Fibroblast of lung (primary cell): ENCODE measurements around the gene PTPRH. TPM values are rescaled to one million over a fixed set of nuclear protein-coding genes. Genes with fewer than 3 reads are reported as not detected.

ENCODE experiments used
- DNase-seq, 2 donors: peaks; one replicate each; pipeline versions ENCODE4 v3.0.0 to v3.0.0-alpha.2; 2010; ENCODE audit warnings: low read depth in 2 of 2
- H2AFZ ChIP-seq: 2 replicates; pipeline ENCODE4 v1.5.1; 2012; ENCODE audit warnings: low read length, control low read depth, inconsistent platforms
- H3K27ac ChIP-seq: 2 replicates; pipeline ENCODE4 v1.5.1; 2011; ENCODE audit warnings: low read length, control low read depth; ENCODE audit not compliant: insufficient read depth
- H3K27me3 ChIP-seq: 2 replicates; pipeline ENCODE4 v1.5.1; 2011; ENCODE audit warnings: mild to moderate bottlenecking, low read length; ENCODE audit not compliant: control insufficient read depth, insufficient read depth
- H3K36me3 ChIP-seq: 2 replicates; pipeline ENCODE4 v1.5.1; 2011; ENCODE audit warnings: low read length; ENCODE audit not compliant: control insufficient read depth, insufficient read depth
- H3K4me1 ChIP-seq: 2 replicates; pipeline ENCODE4 v1.5.1; 2011; ENCODE audit warnings: low read length; ENCODE audit not compliant: control insufficient read depth, insufficient read depth; ENCODE audit errors: extremely low read depth
- H3K4me2 ChIP-seq: 2 replicates; pipeline ENCODE4 v1.5.1; 2011; ENCODE audit warnings: low read length, control low read depth; ENCODE audit not compliant: insufficient read depth; ENCODE audit errors: extremely low read depth
- H3K4me3 ChIP-seq, 4 experiments: fragments of 200-600 bp in 1 of 4; sonication (generic) in 1 of 4; replicated peaks in 1 of 4; 2 replicates each; pipeline ENCODE4 v1.5.1; 2011 to 2016; ENCODE audit warnings: low read length in 4 of 4, low read depth in 3 of 4, mild to moderate bottlenecking in 3 of 4, control low read depth in 2 of 4, inconsistent platforms in 1 of 4, mixed read lengths in 1 of 4; ENCODE audit not compliant: insufficient read depth in 1 of 4; ENCODE audit errors: control extremely low read depth in 1 of 4
- H3K79me2 ChIP-seq: 2 replicates; pipeline ENCODE4 v1.5.1; 2012; ENCODE audit warnings: mild to moderate bottlenecking, low read length, inconsistent platforms; ENCODE audit not compliant: control insufficient read depth, insufficient read depth
- H3K9ac ChIP-seq: 2 replicates; pipeline ENCODE4 v1.5.1; 2011; ENCODE audit warnings: mild to moderate bottlenecking, low read length, control low read depth; ENCODE audit not compliant: insufficient read depth
- H3K9me3 ChIP-seq: 2 replicates; pipeline ENCODE4 v1.5.1; 2012; ENCODE audit warnings: low read depth, low read length; ENCODE audit not compliant: control insufficient read depth, insufficient read depth
- H4K20me1 ChIP-seq: 2 replicates; pipeline ENCODE4 v1.5.1; 2011; ENCODE audit warnings: low read length; ENCODE audit not compliant: control insufficient read depth, insufficient read depth; ENCODE audit errors: extremely low read depth
- CTCF ChIP-seq, 2 donors: IDR thresholded peaks in 1 of 2; conservative IDR thresholded peaks in 1 of 2; 1 replicate in 1 of 2; 2 replicates in 1 of 2; pipeline ENCODE4 v1.5.1; 2011 to 2012; ENCODE audit warnings: low read length in 2 of 2, control low read depth in 1 of 2, inconsistent platforms in 1 of 2, low read depth in 1 of 2, mild to moderate bottlenecking in 1 of 2
- EZH2 ChIP-seq: IDR thresholded peaks from 2 replicates; pipeline ENCODE4 v1.5.1; 2012; ENCODE audit warnings: low read length, control low read depth, mild to moderate bottlenecking; ENCODE audit errors: missing control alignments
- polyA plus RNA-seq, 2 donors: library from polyadenylated mRNA; depleted of rRNA in 1 of 2; stranded (reverse) in 1 of 2; unstranded in 1 of 2; fragments of >200 nt; gene quantifications; 2 replicates each; pipeline ENCODE4 v1.2.1, GENCODE V29; 2011 to 2012; ENCODE audit warnings: missing spikeins in 1 of 2
- total RNA-seq: library from RNA; depleted of rRNA; stranded (reverse); fragments of >200 nt; gene quantifications from 2 replicates; pipeline ENCODE4 v1.2.1, GENCODE V29; 2014

Gene PTPRH
- total and polyA plus RNA-seq, 2 donors (not counting 1 experiment from before 2014, with no cell fraction given), result 4.4 to 19.5 TPM

- Histone ChIP-seq H3K79me2 (no peaks in the 10 kb centered on the region), H3K9me3 (no peaks in the 10 kb centered on the region), H3K9ac (no peak overlapping the region), H3K27ac (no peak overlapping the region), H3K27me3 (peaks cover 6% of the 10 kb centered on the region), H4K20me1 (no peaks in the 10 kb centered on the region), H2AFZ (no peak overlapping the region), H3K4me2 (no peak overlapping the region), H3K4me1 (no peaks in the 10 kb centered on the region), H3K4me3 (no peak overlapping the region), H3K36me3 (no peaks in the 10 kb centered on the region)
- TF ChIP-seq EZH2, result no peak
- TF ChIP-seq CTCF (conservative IDR thresholded peaks at IDR 0.05 in 1 of 2, IDR thresholded peaks at IDR 0.05 in 1 of 2; ENCODE audit: low read depth in 1 of 2, low read length in 2 of 2), result no peak
- peak in 1 of 2 donors; percentile 25 for DNase-seq
Measured at GRCh38 chr19:55131421-55131820, 77.9 kb downstream of the PTPRH start.

Other genes with a start within 250 kb of the PTPRH start
- under 0.01 and 0.17 TPM in 2 replicates for gene NLRP2, start 243.1 kb downstream of the PTPRH start, total RNA-seq
- gene NLRP2, start 243.1 kb downstream of the PTPRH start, polyA plus RNA-seq, result 0.05 and 0.37 TPM in 2 replicates
- gene GP6, start 171.2 kb downstream of the PTPRH start, total RNA-seq, result not detected in 2 replicates
- 0.03 TPM in 1 of 2 replicates, not detected in the other for gene GP6, start 171.2 kb downstream of the PTPRH start, polyA plus RNA-seq
- gene RDH13, start 146.4 kb downstream of the PTPRH start, total RNA-seq, result 6.9 and 8.5 TPM in 2 replicates
- 2.7 and 5.6 TPM in 2 replicates for gene RDH13, start 146.4 kb downstream of the PTPRH start, polyA plus RNA-seq
- gene EPS8L1, start 133.6 kb downstream of the PTPRH start, total RNA-seq, result 0.17 and 0.51 TPM in 2 replicates
- 1.9 and 2.2 TPM in 2 replicates for gene EPS8L1, start 133.6 kb downstream of the PTPRH start, polyA plus RNA-seq
- 25.2 and 32.9 TPM in 2 replicates for gene PPP1R12C, start 91.9 kb downstream of the PTPRH start, total RNA-seq
- gene PPP1R12C, start 91.9 kb downstream of the PTPRH start, polyA plus RNA-seq, result 26.0 and 27.6 TPM in 2 replicates
- gene TNNT1, start 60.3 kb downstream of the PTPRH start, total RNA-seq, result 7.4 and 10.4 TPM in 2 replicates
- gene TNNT1, start 60.3 kb downstream of the PTPRH start, polyA plus RNA-seq, result 1.4 and 1.7 TPM in 2 replicates
- not detected in 2 replicates for gene TNNI3, start 51.8 kb downstream of the PTPRH start, total RNA-seq
- gene TNNI3, start 51.8 kb downstream of the PTPRH start, polyA plus RNA-seq, result not detected in 2 replicates
- gene DNAAF3, start 42.9 kb downstream of the PTPRH start, total RNA-seq, result under 0.01 and 0.17 TPM in 2 replicates
- gene DNAAF3, start 42.9 kb downstream of the PTPRH start, polyA plus RNA-seq, result 0.16 and 0.18 TPM in 2 replicates
- 0.50 TPM in 1 of 2 replicates, not detected in the other for gene SYT5, start 29.2 kb downstream of the PTPRH start, total RNA-seq
- 0.05 and 0.08 TPM in 2 replicates for gene SYT5, start 29.2 kb downstream of the PTPRH start, polyA plus RNA-seq
- 1.3 TPM in 2 replicates for gene TMEM86B, start 19.3 kb upstream of the PTPRH start, total RNA-seq
- 0.34 and 0.62 TPM in 2 replicates for gene TMEM86B, start 19.3 kb upstream of the PTPRH start, polyA plus RNA-seq
- 19.3 and 34.0 TPM in 2 replicates for gene PPP6R1, start 49.5 kb upstream of the PTPRH start, total RNA-seq
- gene PPP6R1, start 49.5 kb upstream of the PTPRH start, polyA plus RNA-seq, result 28.5 and 43.1 TPM in 2 replicates
- gene HSPBP1, start 70.6 kb upstream of the PTPRH start, total RNA-seq, result 19.8 and 21.5 TPM in 2 replicates
- 12.5 and 15.8 TPM in 2 replicates for gene HSPBP1, start 70.6 kb upstream of the PTPRH start, polyA plus RNA-seq
- gene BRSK1, start 74.5 kb upstream of the PTPRH start, total RNA-seq, result 3.9 and 5.1 TPM in 2 replicates
- gene BRSK1, start 74.5 kb upstream of the PTPRH start, polyA plus RNA-seq, result 5.1 and 8.4 TPM in 2 replicates
- gene TMEM150B, start 115.8 kb upstream of the PTPRH start, total RNA-seq, result not detected in 2 replicates
- gene TMEM150B, start 115.8 kb upstream of the PTPRH start, polyA plus RNA-seq, result not detected in 2 replicates
- 4.1 and 4.6 TPM in 2 replicates for gene KMT5C, start 130.4 kb upstream of the PTPRH start, total RNA-seq
- gene KMT5C, start 130.4 kb upstream of the PTPRH start, polyA plus RNA-seq, result 1.9 and 2.5 TPM in 2 replicates
- gene COX6B2, start 145.2 kb upstream of the PTPRH start, total RNA-seq, result under 0.01 and 0.17 TPM in 2 replicates
- 0.03 and 0.14 TPM in 2 replicates for gene COX6B2, start 145.2 kb upstream of the PTPRH start, polyA plus RNA-seq
- not detected in 2 replicates for gene GARIN5B, start 153.8 kb upstream of the PTPRH start, total RNA-seq
- not detected in 2 replicates for gene GARIN5B, start 153.8 kb upstream of the PTPRH start, polyA plus RNA-seq
- gene IL11, start 161.0 kb upstream of the PTPRH start, total RNA-seq, result 0.66 and 1.0 TPM in 2 replicates
- 1.2 and 1.3 TPM in 2 replicates for gene IL11, start 161.0 kb upstream of the PTPRH start, polyA plus RNA-seq
- gene TMEM190, start 167.3 kb upstream of the PTPRH start, total RNA-seq, result not detected in 2 replicates
- 0.14 TPM in 1 of 2 replicates, not detected in the other for gene TMEM190, start 167.3 kb upstream of the PTPRH start, polyA plus RNA-seq
- gene TMEM238, start 174.8 kb upstream of the PTPRH start, total RNA-seq, result 0.26 and 0.33 TPM in 2 replicates
- gene TMEM238, start 174.8 kb upstream of the PTPRH start, polyA plus RNA-seq, result not detected in 2 replicates
- 146 and 168 TPM in 2 replicates for gene RPL28, start 176.4 kb upstream of the PTPRH start, total RNA-seq
- gene RPL28, start 176.4 kb upstream of the PTPRH start, polyA plus RNA-seq, result 548 and 665 TPM in 2 replicates
- gene UBE2S, start 198.3 kb upstream of the PTPRH start, total RNA-seq, result 37.5 and 41.0 TPM in 2 replicates
- gene UBE2S, start 198.3 kb upstream of the PTPRH start, polyA plus RNA-seq, result 25.4 and 74.6 TPM in 2 replicates
- not detected in 2 replicates for gene SHISA7, start 233.8 kb upstream of the PTPRH start, total RNA-seq
- gene SHISA7, start 233.8 kb upstream of the PTPRH start, polyA plus RNA-seq, result not detected in 2 replicates